HG03571 (cell line): ENCODE data around the gene DAP.
A peak's percentile ranks its signal among the peaks of the same experiment; 100 is the strongest.
"Not testable (repeated sequence)": the region's sequence is repeated elsewhere in the genome, so short reads cannot be mapped to it uniquely, and the experiment has no call there.

ENCODE experiments used
- ATAC-seq: cut with Tn5 transposase; IDR thresholded peaks from one replicate; pipeline ENCODE4 v1.9.1; 2021; ENCODE audit not compliant: unreplicated experiment

Gene DAP

GRCh38 chr5:10761185-10761932 is at the start of gene DAP:
Gene DAP, minus strand, starts transcription at chr5:10761234. Its CDS starts 166 bp downstream, at chr5:10761068.
- ATAC-seq = peak; percentile 81

- no peak for ATAC-seq
These were observed 47.6 kb upstream of the DAP start for GRCh38 chr5:10808347-10809226.

DNA sequence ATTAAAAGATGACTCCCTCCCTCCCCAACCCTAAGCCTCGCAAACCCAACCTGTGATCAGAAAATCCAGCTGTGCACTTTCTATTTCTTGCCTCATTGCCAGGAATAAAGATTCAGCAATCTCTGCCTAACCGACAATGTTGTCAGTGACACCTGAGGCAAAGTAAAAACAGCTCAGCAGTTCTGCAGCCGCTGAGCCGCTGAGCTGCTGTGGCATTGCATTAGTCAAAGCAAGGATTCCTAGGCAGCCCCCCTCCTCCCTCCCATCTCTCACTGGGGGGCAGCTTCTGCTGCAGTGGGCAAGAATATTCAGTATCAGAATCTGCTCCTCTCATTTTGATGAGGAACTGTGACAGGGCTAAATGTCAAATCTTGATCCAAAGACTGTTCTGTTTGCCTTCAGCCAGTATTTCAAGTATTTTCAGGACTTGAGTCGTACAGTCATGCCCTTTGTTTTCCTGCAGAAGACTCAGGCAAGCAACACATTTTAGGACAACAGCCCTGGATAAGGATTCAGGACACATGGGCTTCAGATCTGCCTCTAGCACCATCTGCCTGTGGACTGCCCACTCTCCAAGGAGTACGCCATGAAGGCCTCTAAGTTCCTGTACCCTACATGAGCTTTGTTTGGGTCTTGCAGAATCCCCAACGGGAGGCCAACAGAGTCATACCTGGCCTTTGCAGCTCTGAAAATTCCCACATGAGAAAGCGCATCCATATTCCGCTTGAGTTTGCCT is 41.1 kb upstream of the DAP start:
- ATAC-seq = no peak

DNA sequence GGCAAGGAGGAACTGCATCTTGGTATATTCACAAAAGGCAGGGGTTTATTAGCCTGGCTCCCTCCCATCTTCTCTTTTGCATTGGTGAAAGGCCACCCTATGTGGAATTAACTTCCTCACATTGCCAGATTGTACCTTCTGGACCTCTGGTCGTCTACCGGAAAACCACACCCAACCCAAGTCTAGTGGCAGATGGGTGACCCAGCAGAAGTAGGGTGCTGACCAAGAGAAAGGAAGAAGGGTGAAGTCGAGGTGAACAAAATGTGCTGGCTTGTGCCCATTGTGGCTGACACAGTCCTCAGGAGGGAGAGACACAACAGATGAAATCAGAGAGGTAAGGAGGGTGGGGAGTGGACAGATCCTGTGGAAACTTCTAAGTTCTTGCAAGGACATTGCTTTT is 39.8 kb upstream of the DAP start:
- no peak for ATAC-seq

GRCh38 chr5:10797261-10797660 is 36.2 kb upstream of the DAP start:
- ATAC-seq = no peak

DNA sequence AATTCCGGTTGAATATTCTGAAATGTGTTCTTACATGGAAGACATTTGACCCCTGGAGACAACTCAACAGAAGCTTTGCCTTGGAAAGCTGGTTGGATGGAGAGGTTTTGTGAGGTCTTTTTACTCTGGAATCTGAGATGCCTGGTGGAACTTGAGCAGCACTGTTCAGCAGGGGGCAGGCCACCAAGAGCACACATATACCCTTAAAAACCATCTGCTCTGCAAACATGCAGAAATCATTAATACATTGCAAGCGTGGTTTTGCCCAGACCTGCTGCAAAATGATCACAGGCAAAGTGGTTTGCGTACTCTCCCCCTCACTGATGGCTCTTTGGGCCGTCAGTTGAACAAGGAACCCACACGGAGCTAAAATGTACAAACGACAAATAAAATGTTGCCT is 32.8 kb upstream of the DAP start:
- no peak for ATAC-seq

DNA sequence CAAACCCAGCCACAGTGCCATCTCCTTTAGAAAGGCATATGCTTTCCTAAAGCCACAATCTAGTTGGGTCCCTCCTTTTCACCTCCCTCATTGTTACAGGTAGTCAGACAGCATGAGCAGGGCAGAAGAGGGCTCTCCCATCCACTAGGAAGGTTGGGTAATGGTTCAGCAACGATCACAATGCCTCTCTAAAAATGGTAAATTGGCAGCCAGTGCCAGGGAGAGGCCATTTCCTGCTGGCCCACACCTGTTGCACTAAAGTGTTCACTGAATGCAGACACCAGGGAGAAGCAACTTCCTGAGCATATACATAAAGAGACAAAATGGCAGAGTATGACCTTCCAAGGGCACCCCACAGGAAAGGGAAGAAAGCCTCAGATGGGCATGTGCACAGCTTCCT is 31.3 kb upstream of the DAP start:
- ATAC-seq = no peak

DNA sequence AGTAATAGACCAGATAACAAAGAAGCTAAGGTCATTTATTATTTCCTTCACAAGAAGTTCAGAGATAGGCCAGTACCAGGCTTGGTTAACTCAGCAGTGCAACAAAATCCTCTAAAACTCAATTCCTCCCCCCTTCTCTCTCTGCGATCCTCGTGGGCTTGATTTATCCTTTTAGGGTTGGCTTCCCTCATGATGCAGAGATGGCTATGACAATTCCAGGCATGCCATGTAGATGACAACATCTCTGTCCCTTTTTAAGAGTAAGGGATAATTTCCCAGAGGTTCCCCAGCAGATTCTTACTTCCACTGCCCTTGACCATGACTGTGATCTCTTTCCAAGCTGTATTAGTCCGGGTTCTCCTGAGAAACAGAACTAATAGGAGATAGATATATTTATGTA is 28.7 kb upstream of the DAP start:
- ATAC-seq = no peak

GRCh38 chr5:10789021-10789420 is 28.0 kb upstream of the DAP start:
- ATAC-seq = no peak

GRCh38 chr5:10788358-10788757 is 27.3 kb upstream of the DAP start:
- ATAC-seq = no peak

DNA sequence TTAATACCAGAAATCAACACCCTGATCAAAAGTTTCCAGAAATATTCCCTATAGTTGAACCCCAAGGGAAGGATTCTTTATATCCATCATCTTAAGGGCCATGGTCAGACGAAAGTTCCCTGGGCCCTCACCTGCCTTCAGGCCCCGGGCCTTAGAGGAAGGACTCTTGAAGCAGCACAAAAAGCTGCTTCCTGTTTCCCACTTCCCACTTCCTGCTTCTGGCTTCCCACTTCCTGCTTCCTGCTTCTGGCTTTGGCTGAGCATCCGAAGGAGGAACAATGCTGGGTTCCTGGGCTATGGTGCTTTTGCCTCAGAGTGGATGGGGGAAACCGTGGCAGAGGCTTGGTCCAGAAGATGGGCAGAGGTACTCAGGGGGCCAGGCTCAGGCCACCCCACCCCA is 25.8 kb upstream of the DAP start:
- ATAC-seq = no peak

DNA sequence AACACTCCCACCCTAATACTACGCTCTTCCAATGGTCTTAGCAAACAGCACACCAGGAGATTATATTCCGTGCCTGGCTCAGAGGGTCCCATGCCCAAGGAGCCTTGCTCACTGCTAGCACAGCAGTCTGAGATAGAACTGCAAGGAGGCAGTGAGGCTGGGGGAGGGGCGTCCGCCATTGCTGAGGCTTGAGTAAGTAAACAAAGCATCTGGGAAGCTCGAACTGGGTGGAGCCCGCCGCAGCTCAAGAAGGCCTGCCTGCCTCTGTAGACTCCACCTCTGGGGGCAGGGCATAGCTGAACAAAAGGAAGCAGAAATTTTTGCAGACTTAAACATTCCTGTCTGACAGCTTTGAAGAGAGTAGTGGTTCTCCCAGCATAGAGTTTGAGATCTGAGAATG is 19.2 kb upstream of the DAP start:
- ATAC-seq = not testable (repeated sequence)

DNA sequence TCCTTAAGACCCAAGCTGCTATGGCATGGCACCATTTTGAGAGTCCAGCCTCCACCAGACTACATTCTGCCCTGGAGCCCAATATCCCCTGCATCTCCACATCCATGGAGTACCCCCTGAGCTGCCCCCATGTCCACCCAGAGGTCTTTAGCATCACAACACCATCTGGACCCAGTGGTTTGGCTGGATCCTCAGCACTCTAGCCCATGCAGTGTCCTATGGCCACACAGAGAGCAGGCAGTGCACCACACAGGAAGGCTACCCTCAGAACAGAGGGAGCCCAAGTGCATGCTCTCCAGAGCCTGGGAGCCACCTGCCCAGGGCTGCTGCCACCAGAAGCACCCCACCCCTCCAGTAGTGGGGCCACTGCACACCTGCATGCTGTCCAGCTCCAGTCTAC is 18.6 kb upstream of the DAP start:
- no peak for ATAC-seq

- ATAC-seq = no peak
These were observed 17.3 kb upstream of the DAP start for GRCh38 chr5:10778179-10778910.

DNA sequence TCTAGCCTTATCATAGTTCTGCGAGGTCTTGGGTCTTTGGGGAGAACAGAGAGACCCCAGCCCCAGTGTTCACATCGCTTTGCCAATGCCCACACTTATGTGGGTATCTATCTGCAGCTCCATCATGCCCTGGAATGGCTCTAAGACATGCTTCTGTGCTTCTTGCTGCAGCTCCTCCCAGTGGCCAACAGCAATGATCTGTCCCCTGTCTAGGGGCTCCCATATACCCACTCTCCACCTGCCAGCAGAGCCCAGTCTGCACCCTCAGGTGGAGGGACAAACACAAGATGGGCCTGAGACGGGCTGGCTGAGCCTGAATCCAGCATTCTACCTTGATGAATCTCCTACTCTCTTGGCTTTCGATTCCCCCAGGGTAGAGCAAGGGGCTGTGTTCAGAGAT is 14.6 kb upstream of the DAP start:
- ATAC-seq = no peak

- no peak for ATAC-seq
These were observed 12.0 kb upstream of the DAP start for GRCh38 chr5:10772901-10773585.

- no peak for ATAC-seq
These were observed 7.4 kb upstream of the DAP start for GRCh38 chr5:10768328-10768899.

GRCh38 chr5:10762776-10763500 is 1.9 kb upstream of the DAP start:
- no peak for ATAC-seq
